WTC11 (cell line): ENCODE measurements around the gene LMAN2L. TPM values are rescaled to one million over a fixed set of nuclear protein-coding genes. Genes with fewer than 3 reads are reported as not detected.

Experiments used
- ATAC-seq: fragments of 200-7000 bp; cut with Tn5 transposase; 2 replicates; pipeline ENCODE4 v1.10.0; 2021; ENCODE audit warnings: mild to moderate bottlenecking, moderate library complexity
- CTCF ChIA-PET: fragments of 300-600 bp; sonication (Branson Sonifier 250); formaldehyde crosslinking; loops from one replicate; lab custom pipeline; 2021; ENCODE audit warnings: antibody characterized with exemption; lab: Charles Lee
- POLR2A ChIA-PET: fragments of 350-600 bp; sonication (Branson Sonifier 250); formaldehyde crosslinking; loops from one replicate; lab custom pipeline; 2021; ENCODE audit warnings: antibody characterized with exemption; lab: Charles Lee
- DNase-seq: peaks from one replicate; pipeline ENCODE4 v3.0.0; 2021; ENCODE audit warnings: low spot score
- H3K27ac Mint-ChIP-seq: 2 replicates; pipeline ENCODE4 v1.8.0; 2021; ENCODE audit warnings: mixed read lengths
- H3K27me3 Mint-ChIP-seq: 2 replicates; pipeline ENCODE4 v1.8.0; 2021; ENCODE audit warnings: low read depth, mild to moderate bottlenecking, moderate library complexity, mixed read lengths
- H3K36me3 Mint-ChIP-seq: 2 replicates; pipeline ENCODE4 v1.8.0; 2021; ENCODE audit warnings: mixed read lengths
- H3K4me1 Mint-ChIP-seq: 2 replicates; pipeline ENCODE4 v1.8.0; 2022; ENCODE audit warnings: mixed read lengths
- H3K4me3 Mint-ChIP-seq: 2 replicates; pipeline ENCODE4 v1.8.0; 2021; ENCODE audit warnings: mild to moderate bottlenecking, moderate library complexity, mixed read lengths
- H3K9me3 Mint-ChIP-seq: 2 replicates; pipeline ENCODE4 v1.8.0; 2021; ENCODE audit warnings: mixed read lengths
- ATF1 ChIP-seq: sonication (generic); formaldehyde crosslinking; IDR thresholded peaks from 2 replicates; pipeline ENCODE4 v1.8.1; 2023; ENCODE audit warnings: mild to moderate bottlenecking, moderate library complexity, missing genetic modification reagents
- ELF4 ChIP-seq: sonication (generic); formaldehyde crosslinking; IDR thresholded peaks from 2 replicates; pipeline ENCODE4 v1.8.1; 2022; ENCODE audit warnings: low read depth, mild to moderate bottlenecking, moderate library complexity, missing genetic modification reagents
- JAZF1 ChIP-seq: fragments of 250-450 bp; sonication (Bioruptor Pico); IDR thresholded peaks from 2 replicates; pipeline ENCODE4 v1.9.0; 2021; ENCODE audit warnings: moderate library complexity, mild to moderate bottlenecking, inconsistent platforms
- NFE2L1 ChIP-seq: sonication (generic); formaldehyde crosslinking; IDR thresholded peaks from 2 replicates; pipeline ENCODE4 v1.8.1; 2023; ENCODE audit warnings: missing genetic modification reagents
- NR1H2 ChIP-seq: sonication (generic); formaldehyde crosslinking; IDR thresholded peaks from 2 replicates; pipeline ENCODE4 v1.9.0; 2021; ENCODE audit warnings: mild to moderate bottlenecking, moderate library complexity, missing genetic modification reagents
- RELA ChIP-seq: sonication (generic); formaldehyde crosslinking; IDR thresholded peaks from 2 replicates; pipeline ENCODE4 v1.8.1; 2022; ENCODE audit warnings: missing genetic modification reagents, mild to moderate bottlenecking, borderline replicate concordance
- SP1 ChIP-seq: sonication (generic); formaldehyde crosslinking; conservative IDR thresholded peaks from 2 replicates; pipeline ENCODE4 v1.8.1; 2022; ENCODE audit warnings: missing genetic modification reagents
- TEAD1 ChIP-seq: sonication (generic); formaldehyde crosslinking; IDR thresholded peaks from 2 replicates; pipeline ENCODE4 v1.8.0; 2022; ENCODE audit warnings: mild to moderate bottlenecking, missing genetic modification reagents
- TEAD4 ChIP-seq: sonication (generic); formaldehyde crosslinking; IDR thresholded peaks from 2 replicates; pipeline ENCODE4 v1.8.0; 2022; ENCODE audit warnings: mild to moderate bottlenecking, missing genetic modification reagents
- ZBTB43 ChIP-seq: sonication (generic); formaldehyde crosslinking; IDR thresholded peaks from 2 replicates; pipeline ENCODE4 v1.8.1; 2023; ENCODE audit warnings: mild to moderate bottlenecking, missing genetic modification reagents
- ZNF263 ChIP-seq: sonication (generic); formaldehyde crosslinking; IDR thresholded peaks from 2 replicates; pipeline ENCODE4 v1.8.1; 2022; ENCODE audit warnings: low read depth, mild to moderate bottlenecking, moderate library complexity, missing genetic modification reagents
- ZNF425 ChIP-seq: fragments of 250-450 bp; sonication (Bioruptor Pico); conservative IDR thresholded peaks from 2 replicates; pipeline ENCODE4 v1.9.0; 2021; ENCODE audit warnings: mild to moderate bottlenecking
- ZNF671 ChIP-seq: fragments of 250-450 bp; sonication (Bioruptor Pico); IDR thresholded peaks from 2 replicates; pipeline ENCODE4 v1.8.0; 2021; ENCODE audit warnings: mild to moderate bottlenecking
- total RNA-seq: library from RNA; stranded (reverse); gene quantifications from 3 replicates; pipeline ENCODE4 v1.2.3, GENCODE V29; 2021
- TF ChIP-seq, protein P1 (sequence below): sonication (generic); formaldehyde crosslinking; IDR thresholded peaks from 2 replicates; pipeline ENCODE4 v1.8.0; 2022; ENCODE audit warnings: mild to moderate bottlenecking, missing genetic modification reagents
- TF ChIP-seq, protein P2 (sequence below): fragments of 250-450 bp; sonication (Bioruptor Pico); IDR thresholded peaks from 2 replicates; pipeline ENCODE4 v1.9.0; 2021; ENCODE audit warnings: mild to moderate bottlenecking, borderline replicate concordance
- TF ChIP-seq, protein P3 (sequence below): sonication (generic); formaldehyde crosslinking; IDR thresholded peaks from 2 replicates; pipeline ENCODE4 v1.8.1; 2023; ENCODE audit warnings: mild to moderate bottlenecking, missing genetic modification reagents, borderline replicate concordance

Gene LMAN2L
- total RNA-seq, 1 experiment from 2014 or later, result 13.5 TPM

- TF ChIP-seq ZNF425 (no peak), TEAD1 (CRISPR knock-in tag) (no peak)
Observed at GRCh38 chr2:96692094-96692971, 47.5 kb downstream of the LMAN2L start (continued).

DNA sequence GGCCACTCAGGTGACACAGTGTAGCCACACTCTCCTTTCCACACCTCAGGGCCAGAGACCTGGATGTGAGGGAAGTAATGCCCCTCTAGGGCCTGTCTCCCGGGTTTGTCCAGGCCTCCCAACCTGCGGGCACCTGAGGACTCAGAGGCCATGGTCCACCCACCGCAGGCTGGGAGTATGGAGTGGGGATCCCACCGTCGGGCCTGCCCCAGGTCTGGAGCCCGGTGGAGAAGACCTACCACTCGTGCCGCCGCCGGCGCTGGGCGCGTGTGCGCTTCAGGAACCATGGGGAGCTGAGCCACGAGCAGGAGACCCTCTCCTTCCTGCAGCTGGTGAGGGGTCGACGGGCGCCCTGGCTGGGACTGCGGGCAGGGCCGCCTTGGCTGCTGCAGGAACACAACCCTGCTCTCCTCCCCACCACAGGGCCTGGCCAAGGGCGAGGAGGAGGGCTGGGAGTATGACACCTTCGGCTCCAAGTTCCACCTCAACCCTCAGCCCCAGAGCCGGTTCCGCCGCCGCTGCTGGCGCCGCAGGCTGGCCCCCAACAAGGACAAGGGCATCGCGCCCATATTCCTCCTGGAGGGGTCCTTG is 48.7 kb downstream of the LMAN2L start:
- ATAC-seq, result no peak
- Mint-ChIP-seq H3K9me3 (no peaks in the 10 kb centered on the region), H3K27ac (no peak overlapping the region), H3K4me3 (no peak overlapping the region), H3K36me3 (no peaks in the 10 kb centered on the region), H3K4me1 (no peaks in the 10 kb centered on the region), H3K27me3 (no peaks in the 10 kb centered on the region)
- ChIA-PET POLR2A (no interaction called here), CTCF (interaction anchor here (1.1 kb wide), 1 partner anchor 8 kb away, joined by 3 read pairs; no protein-coding TSS in a partner anchor)
- TF ChIP-seq SP1 (CRISPR knock-in tag), result no peak
- no peak for TF ChIP-seq TEAD4
- no peak for TF ChIP-seq ATF1 (CRISPR knock-in tag)
- TF ChIP-seq, protein P1, sequence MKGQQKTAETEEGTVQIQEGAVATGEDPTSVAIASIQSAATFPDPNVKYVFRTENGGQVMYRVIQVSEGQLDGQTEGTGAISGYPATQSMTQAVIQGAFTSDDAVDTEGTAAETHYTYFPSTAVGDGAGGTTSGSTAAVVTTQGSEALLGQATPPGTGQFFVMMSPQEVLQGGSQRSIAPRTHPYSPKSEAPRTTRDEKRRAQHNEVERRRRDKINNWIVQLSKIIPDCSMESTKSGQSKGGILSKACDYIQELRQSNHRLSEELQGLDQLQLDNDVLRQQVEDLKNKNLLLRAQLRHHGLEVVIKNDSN (CRISPR knock-in tag), result no peak
- no peak for TF ChIP-seq ZNF671
- no peak for DNase-seq

- ATAC-seq, result no peak
- POLR2A ChIA-PET, result no interaction called here
Observed at GRCh38 chr2:96690306-96691021, 49.4 kb downstream of the LMAN2L start.

More at GRCh38 chr2:96690306-96691021, 49.4 kb downstream of the LMAN2L start:
- Mint-ChIP-seq H3K4me3 (no peak overlapping the region), H3K27ac (no peak overlapping the region)
- CTCF ChIA-PET, result interaction anchor here (0.5 to 1.1 kb wide), 2 partner anchors 9 to 50 kb away, joined by 3 read pairs; no protein-coding TSS in a partner anchor
- TF ChIP-seq, protein P2, sequence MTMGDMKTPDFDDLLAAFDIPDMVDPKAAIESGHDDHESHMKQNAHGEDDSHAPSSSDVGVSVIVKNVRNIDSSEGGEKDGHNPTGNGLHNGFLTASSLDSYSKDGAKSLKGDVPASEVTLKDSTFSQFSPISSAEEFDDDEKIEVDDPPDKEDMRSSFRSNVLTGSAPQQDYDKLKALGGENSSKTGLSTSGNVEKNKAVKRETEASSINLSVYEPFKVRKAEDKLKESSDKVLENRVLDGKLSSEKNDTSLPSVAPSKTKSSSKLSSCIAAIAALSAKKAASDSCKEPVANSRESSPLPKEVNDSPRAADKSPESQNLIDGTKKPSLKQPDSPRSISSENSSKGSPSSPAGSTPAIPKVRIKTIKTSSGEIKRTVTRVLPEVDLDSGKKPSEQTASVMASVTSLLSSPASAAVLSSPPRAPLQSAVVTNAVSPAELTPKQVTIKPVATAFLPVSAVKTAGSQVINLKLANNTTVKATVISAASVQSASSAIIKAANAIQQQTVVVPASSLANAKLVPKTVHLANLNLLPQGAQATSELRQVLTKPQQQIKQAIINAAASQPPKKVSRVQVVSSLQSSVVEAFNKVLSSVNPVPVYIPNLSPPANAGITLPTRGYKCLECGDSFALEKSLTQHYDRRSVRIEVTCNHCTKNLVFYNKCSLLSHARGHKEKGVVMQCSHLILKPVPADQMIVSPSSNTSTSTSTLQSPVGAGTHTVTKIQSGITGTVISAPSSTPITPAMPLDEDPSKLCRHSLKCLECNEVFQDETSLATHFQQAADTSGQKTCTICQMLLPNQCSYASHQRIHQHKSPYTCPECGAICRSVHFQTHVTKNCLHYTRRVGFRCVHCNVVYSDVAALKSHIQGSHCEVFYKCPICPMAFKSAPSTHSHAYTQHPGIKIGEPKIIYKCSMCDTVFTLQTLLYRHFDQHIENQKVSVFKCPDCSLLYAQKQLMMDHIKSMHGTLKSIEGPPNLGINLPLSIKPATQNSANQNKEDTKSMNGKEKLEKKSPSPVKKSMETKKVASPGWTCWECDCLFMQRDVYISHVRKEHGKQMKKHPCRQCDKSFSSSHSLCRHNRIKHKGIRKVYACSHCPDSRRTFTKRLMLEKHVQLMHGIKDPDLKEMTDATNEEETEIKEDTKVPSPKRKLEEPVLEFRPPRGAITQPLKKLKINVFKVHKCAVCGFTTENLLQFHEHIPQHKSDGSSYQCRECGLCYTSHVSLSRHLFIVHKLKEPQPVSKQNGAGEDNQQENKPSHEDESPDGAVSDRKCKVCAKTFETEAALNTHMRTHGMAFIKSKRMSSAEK (CRISPR knock-in tag), result no peak
- TF ChIP-seq NR1H2 (no peak), ZNF263 (no peak), ELF4 (no peak), NFE2L1 (CRISPR knock-in tag) (no peak), TEAD1 (CRISPR knock-in tag) (no peak), JAZF1 (CRISPR knock-in tag) (no peak), RELA (CRISPR knock-in tag) (no peak), ZBTB43 (CRISPR knock-in tag) (no peak)
- TF ChIP-seq, protein P3, sequence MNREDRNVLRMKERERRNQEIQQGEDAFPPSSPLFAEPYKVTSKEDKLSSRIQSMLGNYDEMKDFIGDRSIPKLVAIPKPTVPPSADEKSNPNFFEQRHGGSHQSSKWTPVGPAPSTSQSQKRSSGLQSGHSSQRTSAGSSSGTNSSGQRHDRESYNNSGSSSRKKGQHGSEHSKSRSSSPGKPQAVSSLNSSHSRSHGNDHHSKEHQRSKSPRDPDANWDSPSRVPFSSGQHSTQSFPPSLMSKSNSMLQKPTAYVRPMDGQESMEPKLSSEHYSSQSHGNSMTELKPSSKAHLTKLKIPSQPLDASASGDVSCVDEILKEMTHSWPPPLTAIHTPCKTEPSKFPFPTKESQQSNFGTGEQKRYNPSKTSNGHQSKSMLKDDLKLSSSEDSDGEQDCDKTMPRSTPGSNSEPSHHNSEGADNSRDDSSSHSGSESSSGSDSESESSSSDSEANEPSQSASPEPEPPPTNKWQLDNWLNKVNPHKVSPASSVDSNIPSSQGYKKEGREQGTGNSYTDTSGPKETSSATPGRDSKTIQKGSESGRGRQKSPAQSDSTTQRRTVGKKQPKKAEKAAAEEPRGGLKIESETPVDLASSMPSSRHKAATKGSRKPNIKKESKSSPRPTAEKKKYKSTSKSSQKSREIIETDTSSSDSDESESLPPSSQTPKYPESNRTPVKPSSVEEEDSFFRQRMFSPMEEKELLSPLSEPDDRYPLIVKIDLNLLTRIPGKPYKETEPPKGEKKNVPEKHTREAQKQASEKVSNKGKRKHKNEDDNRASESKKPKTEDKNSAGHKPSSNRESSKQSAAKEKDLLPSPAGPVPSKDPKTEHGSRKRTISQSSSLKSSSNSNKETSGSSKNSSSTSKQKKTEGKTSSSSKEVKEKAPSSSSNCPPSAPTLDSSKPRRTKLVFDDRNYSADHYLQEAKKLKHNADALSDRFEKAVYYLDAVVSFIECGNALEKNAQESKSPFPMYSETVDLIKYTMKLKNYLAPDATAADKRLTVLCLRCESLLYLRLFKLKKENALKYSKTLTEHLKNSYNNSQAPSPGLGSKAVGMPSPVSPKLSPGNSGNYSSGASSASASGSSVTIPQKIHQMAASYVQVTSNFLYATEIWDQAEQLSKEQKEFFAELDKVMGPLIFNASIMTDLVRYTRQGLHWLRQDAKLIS, result no peak
- TF ChIP-seq, all 79 proteins: peak for 0
- 0 out of 2 replicates have a peak, but pooled peaks cover 1% of the 10 kb centered on the region for H3K4me1 Mint-ChIP-seq
- no peak for DNase-seq
- H3K36me3 Mint-ChIP-seq, result no peaks in the 10 kb centered on the region
- H3K27me3 Mint-ChIP-seq, result no peaks in the 10 kb centered on the region
- H3K9me3 Mint-ChIP-seq, result no peaks in the 10 kb centered on the region
